Lung (tissue), 12 donors: ENCODE measurements around the gene RNU7-1. TPM values are rescaled to one million over a fixed set of nuclear protein-coding genes. Genes with fewer than 3 reads are reported as not detected.

Source experiments
- ATAC-seq: fragments of 200-7000 bp; cut with Tn5 transposase; one replicate; pipeline ENCODE4 v1.9.1; 2020; ENCODE audit warnings: moderate number of reproducible peaks; ENCODE audit not compliant: insufficient read depth, low FRiP score
- DNase-seq, 3 donors: peaks; one replicate each; pipeline ENCODE4 v3.0.0-alpha.2; 2013 to 2017
- H3K27ac ChIP-seq, 2 donors: one replicate each; pipeline ENCODE4 v1.5.1; 2013; ENCODE audit warnings: mild to moderate bottlenecking in 2 of 2, moderate library complexity in 2 of 2, control low read depth in 1 of 2, inconsistent platforms in 1 of 2, low read depth in 1 of 2, low read length in 1 of 2
- H3K27me3 ChIP-seq, 3 donors: one replicate each; pipeline ENCODE4 v1.5.1; 2013; ENCODE audit warnings: low read length in 2 of 3; ENCODE audit not compliant: control insufficient read depth in 3 of 3, insufficient read depth in 3 of 3
- H3K36me3 ChIP-seq, 4 donors: one replicate each; pipeline ENCODE4 v1.5.1; 2013; ENCODE audit warnings: low read length in 4 of 4, mild to moderate bottlenecking in 1 of 4, moderate library complexity in 1 of 4; ENCODE audit not compliant: control insufficient read depth in 4 of 4, insufficient read depth in 4 of 4
- H3K4me1 ChIP-seq, 5 donors: one replicate each; pipeline ENCODE4 v1.5.1; 2013; ENCODE audit warnings: low read length in 5 of 5, mild to moderate bottlenecking in 2 of 5, moderate library complexity in 1 of 5; ENCODE audit not compliant: control insufficient read depth in 5 of 5, insufficient read depth in 5 of 5
- H3K4me3 ChIP-seq: one replicate; pipeline ENCODE4 v1.5.1; 2013; ENCODE audit warnings: mild to moderate bottlenecking, control low read depth, moderate library complexity
- H3K9ac ChIP-seq, 2 donors: one replicate each; pipeline ENCODE4 v1.5.1; 2013; ENCODE audit warnings: low read length in 2 of 2, control low read depth in 1 of 2; ENCODE audit not compliant: insufficient read depth in 1 of 2
- H3K9me3 ChIP-seq, 4 donors: one replicate each; pipeline ENCODE4 v1.5.1; 2013; ENCODE audit warnings: low read length in 3 of 4, mild to moderate bottlenecking in 1 of 4, moderate library complexity in 1 of 4; ENCODE audit not compliant: control insufficient read depth in 4 of 4, insufficient read depth in 3 of 4
- WGBS, 2 donors: extraction: QIAGEN DNeasy Blood & Tissue Kit; methylation state at CpG; one replicate each; pipeline ENCODE4 v1.1.7; 2013; 5-methylcytosine and 5-hydroxymethylcytosine counted together
- polyA plus RNA-seq, 2 donors: library from polyadenylated mRNA; stranded (reverse); fragments of 200-250 nt; gene quantifications; one replicate each; pipeline ENCODE4 v1.2.1, GENCODE V29; 2013
- total RNA-seq, 2 donors: library from RNA; depleted of rRNA in 1 of 2; stranded (reverse); fragments of >200 nt in 1 of 2; gene quantifications; one replicate each; pipeline ENCODE4 v1.2.1, GENCODE V29; 2014 to 2021
- TF ChIP-seq, protein P1 (sequence below): IDR thresholded peaks from 2 replicates; pipeline ENCODE4 v1.5.1; 2012; ENCODE audit warnings: mild to moderate bottlenecking; ENCODE audit errors: control extremely low read depth, extremely low read depth
- donor health status: control.
- donor health status: control.
- donor health status: Bipolar disorder and iron deficiency.
- donor health status: healthy.
- donor health status: DM: yes; HTN: yes; CAD: no.

Gene RNU7-1
- total and polyA plus RNA-seq, 4 donors, result not detected

DNA sequence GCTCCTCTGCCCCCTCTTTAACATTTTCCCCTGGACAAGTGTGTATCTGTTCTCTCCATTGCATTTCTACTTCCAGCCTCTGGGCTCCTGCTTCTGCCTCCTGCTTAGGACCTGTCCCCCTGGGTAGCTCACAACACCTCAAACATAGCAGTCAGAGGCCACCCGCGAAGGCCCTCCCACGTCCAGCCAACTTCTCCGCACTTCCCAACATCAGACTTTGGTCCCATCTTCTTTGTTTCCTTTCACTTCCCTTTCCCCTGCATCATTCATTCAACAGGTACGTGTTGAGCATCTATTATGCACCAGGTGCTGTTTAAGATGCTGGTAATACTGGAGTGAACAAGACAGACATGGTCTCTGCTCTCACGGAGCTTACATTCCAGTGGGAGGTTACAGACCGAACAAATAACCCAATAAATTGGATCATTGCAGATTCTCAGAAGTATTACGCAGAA, 3.3 kb downstream of the RNU7-1 start:
- Histone ChIP-seq H3K27ac (peak overlapping the region in 1 of 2 donors; percentile 50), H3K9ac (no peak overlapping the region)

DNA sequence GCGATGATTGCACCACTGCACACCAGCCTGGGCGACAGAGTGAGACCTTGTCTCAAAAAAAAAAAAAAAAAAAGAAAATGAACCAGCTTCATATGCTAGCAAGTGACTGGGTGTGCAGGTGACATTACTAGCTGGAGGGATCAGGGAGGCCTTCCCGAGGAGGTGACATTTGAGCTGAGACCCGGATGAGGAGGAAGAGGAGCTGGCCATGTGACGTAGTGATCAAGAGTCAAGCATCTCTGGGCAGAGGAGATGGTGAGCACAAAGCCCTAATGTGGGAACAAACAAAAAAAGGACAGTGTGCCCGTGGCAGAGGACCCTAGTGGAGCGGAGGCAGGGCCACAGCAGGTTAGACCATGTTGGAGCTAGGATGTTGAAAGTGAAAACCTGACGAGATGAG, 4.0 kb downstream of the RNU7-1 start:
- Histone ChIP-seq H3K4me3 (no peak overlapping the region), H3K9me3 (no peaks in the 10 kb centered on the region), H3K9ac (no peak overlapping the region), H3K27me3 (no peaks in the 10 kb centered on the region), H3K4me1 (peaks cover 0 to 19% (median 12%) of the 10 kb centered on the region in 5 donors), H3K36me3 (peaks cover 0 to 9% (median 7%) of the 10 kb centered on the region in 4 donors), H3K27ac (no peak overlapping the region)
- TF ChIP-seq, protein P1, sequence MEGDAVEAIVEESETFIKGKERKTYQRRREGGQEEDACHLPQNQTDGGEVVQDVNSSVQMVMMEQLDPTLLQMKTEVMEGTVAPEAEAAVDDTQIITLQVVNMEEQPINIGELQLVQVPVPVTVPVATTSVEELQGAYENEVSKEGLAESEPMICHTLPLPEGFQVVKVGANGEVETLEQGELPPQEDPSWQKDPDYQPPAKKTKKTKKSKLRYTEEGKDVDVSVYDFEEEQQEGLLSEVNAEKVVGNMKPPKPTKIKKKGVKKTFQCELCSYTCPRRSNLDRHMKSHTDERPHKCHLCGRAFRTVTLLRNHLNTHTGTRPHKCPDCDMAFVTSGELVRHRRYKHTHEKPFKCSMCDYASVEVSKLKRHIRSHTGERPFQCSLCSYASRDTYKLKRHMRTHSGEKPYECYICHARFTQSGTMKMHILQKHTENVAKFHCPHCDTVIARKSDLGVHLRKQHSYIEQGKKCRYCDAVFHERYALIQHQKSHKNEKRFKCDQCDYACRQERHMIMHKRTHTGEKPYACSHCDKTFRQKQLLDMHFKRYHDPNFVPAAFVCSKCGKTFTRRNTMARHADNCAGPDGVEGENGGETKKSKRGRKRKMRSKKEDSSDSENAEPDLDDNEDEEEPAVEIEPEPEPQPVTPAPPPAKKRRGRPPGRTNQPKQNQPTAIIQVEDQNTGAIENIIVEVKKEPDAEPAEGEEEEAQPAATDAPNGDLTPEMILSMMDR, result no peak
- ATAC-seq (no peak), DNase-seq (no peak)
- WGBS, 2 donors, result 87% methylated on average over 8 of the region's 8 CpGs

More for the DNA sequence above, 3.3 kb downstream of the RNU7-1 start:
- Histone ChIP-seq H3K36me3 (peaks cover 0 to 8% (median 6%) of the 10 kb centered on the region in 4 donors), H3K4me3 (peak overlapping the region; percentile 4), H3K9me3 (no peaks in the 10 kb centered on the region), H3K4me1 (peaks cover 0 to 19% (median 12%) of the 10 kb centered on the region in 5 donors), H3K27me3 (no peaks in the 10 kb centered on the region)
- ATAC-seq (no peak), DNase-seq (no peak)
- TF ChIP-seq, protein P1, result no peak
- WGBS, 2 donors, result 61 to 78% methylated on average over 8 of the region's 8 CpGs

DNA sequence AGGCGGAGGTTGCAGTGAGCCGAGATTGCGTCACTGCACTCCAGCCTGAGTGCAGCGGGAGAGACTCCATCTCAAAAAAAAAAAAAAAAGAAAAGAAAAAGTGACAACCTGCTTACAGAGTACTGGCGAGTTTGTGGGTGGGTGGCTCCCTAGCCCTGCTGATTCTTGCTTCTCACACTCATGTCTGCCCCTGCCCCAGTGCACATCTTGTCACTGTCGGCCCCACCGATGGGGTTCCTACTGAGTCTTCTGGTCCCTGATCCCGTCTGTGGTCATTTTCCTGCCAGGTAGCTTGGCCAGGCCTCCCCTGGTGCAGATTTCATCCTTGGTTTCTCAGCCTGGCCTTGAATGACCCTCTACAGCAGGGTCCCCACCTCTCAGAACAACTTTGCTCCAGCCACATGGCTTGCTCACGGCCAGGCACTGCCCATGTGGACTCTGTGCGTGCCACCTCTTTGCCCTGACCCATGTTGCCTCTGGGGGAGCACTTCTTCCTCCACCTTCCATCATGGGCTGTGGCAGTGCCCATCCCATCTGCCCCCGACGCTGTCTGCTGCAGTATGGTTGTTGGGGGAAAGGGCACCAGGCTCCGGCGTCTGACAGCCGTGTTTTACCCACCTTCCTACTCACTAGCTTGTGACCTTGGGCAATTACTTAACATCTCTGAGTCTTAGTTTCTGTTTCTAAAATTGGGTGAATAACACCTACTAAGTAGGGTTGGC, 5.4 kb downstream of the RNU7-1 start:
- Histone ChIP-seq H3K9me3 (no peaks in the 10 kb centered on the region), H3K36me3 (peaks cover 0 to 9% (median 7%) of the 10 kb centered on the region in 4 donors), H3K4me1 (peaks cover 0 to 20% (median 10%) of the 10 kb centered on the region in 5 donors), H3K27ac (peak overlapping the region in 1 of 2 donors; percentile 72), H3K4me3 (no peak overlapping the region), H3K27me3 (no peaks in the 10 kb centered on the region), H3K9ac (no peak overlapping the region)
- no peak for DNase-seq
- no peak for ATAC-seq
- WGBS, 2 donors, result 60 to 63% methylated on average over 15 of the region's 15 CpGs
- TF ChIP-seq, protein P1, result no peak
